HG02852 (cell line): ENCODE results near the gene ATP10A.

Experiments
- ATAC-seq: cut with Tn5 transposase; IDR thresholded peaks from one replicate; pipeline ENCODE4 v1.9.1; 2021; ENCODE audit warnings: mild to moderate bottlenecking, moderate library complexity; ENCODE audit not compliant: unreplicated experiment

Gene ATP10A

DNA sequence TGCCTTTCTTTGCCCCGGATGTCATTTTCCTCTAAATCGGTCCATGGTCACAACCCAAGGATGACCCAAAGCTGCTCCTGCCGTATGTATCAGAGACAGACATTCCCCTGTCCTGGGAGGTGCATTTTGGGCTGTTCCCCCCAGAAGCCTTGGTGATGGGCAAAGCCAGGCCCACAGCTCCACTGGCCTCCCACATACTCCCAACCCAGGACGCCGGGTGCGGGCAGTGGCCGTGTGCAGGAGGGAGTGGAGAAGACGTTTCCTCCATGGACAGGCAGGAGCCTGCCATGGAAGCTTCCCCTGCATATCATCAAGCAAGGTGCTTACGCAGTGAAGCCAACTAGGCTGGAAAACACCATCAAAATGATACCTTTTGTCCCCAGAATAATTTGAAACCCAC is 175.0 kb downstream of the ATP10A start:
- ATAC-seq: no peak

DNA sequence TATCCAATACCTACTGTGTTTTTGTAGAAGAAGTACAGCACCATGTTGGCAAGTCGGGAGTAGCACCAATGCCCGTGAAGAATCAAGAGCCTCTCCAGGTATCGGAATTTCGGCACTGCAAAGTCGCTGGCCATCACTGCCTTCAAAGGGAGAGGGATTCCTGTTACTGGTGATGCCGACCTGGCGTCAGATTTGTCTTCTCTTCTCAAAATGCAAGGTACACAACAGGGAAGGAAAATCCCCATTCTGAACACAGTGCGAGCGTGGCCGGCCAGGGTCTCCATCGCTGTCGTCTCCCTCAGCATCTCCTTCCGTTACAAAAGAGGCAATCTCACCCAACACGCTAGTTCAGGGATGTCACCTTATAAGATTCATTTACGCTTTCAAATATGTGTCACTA is 175.4 kb downstream of the ATP10A start:
- ATAC-seq: no peak

DNA sequence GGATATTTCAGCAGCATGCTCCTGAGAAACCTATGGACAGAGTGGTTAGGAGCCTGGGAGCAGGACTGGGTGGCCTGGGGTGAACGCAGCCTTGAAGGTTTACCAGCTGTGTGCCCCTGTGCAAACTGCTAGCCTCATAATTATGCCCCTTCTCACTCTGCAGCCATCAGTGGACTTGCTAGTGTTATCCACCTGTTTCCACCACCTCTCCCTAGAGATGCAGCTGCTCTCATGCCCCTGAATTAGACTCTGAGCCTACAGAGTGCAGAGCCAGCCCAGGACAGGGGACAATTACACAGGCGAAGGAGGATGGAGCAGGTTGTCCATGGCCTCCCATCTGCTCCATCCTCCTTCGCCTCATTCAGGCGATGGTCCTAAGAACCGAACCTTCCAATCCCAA is 175.9 kb downstream of the ATP10A start:
- ATAC-seq: no peak

DNA sequence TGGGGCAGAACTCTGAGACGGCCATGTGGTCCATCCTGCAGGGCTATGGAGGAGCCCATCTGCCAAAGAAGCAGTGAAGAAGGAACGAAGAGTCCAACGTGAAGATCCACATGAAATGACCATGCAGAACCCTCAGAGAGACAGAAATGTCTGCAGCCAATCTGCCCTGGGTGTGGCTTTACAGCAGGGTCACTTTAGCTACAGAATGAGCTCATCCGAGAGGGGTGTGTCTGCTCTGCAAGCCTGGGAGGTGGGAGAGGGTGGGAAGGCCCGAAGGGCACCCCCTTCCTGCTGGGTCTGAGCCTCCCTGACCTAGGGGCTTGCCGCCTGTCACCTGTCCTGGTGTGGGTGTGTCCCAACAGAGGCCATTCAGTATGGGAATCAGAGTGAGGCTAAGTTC is 176.3 kb downstream of the ATP10A start:
- ATAC-seq: no peak

DNA sequence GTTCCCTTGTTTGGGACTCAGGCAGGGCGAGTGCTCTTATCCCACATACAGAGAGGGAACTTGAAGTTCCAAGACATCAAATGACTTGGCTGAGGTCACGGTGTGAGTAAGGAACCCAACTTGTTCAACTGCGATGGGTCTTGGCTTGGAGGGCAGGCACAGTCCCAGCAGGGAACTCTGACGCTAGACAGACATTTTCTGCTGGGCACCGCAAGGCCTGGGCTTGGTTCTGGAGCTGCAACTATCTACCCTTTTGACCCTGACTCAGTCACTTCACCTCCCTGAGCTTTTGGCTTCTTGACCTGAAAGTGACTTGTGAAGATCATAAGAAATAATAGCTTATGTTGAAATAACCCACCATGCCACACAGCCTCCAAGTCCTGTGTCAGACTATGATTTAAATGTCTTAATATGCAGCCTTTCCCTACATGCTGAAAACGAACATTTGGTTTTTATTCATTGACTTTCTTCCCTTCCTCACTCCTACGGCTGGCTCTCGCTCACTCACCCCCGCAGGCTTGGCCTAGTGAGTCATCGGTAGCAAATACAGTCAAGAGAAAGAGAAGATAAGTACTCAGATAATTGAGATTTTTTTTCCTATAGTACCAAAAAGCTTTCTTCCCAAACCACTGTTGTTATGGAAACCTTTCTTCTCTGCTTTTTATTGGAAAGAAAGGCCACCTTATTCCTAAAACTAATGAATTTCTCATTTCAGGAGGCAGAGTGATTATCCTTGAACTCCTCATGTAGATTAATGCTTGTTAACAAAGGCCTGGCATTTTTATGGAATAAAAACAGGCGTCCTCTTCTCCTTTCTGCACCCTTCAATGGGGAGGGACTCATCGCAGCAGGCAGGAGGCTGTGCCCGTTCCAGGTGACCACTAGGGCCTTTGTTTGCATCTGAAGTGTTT is 178.4 kb downstream of the ATP10A start:
- no peak for ATAC-seq

DNA sequence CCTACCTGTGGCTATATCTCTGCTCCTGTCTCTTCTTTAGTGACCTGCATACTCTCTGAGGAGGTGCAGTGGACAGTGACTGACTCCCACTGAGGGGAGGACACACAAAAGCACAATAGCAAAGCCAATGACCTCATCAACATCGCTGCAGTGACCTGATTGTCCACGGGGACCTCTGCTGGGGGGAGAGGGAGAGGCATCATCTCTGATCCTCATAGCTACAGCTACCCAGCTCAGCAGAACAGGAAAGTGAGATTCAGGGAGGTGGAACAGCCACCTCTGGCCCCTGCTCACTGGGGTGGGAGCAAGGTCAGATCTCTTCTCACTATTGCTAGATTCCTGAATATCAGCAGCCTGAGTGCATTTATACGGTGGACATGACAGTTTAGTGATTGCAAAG is 179.2 kb downstream of the ATP10A start:
- ATAC-seq: no peak

DNA sequence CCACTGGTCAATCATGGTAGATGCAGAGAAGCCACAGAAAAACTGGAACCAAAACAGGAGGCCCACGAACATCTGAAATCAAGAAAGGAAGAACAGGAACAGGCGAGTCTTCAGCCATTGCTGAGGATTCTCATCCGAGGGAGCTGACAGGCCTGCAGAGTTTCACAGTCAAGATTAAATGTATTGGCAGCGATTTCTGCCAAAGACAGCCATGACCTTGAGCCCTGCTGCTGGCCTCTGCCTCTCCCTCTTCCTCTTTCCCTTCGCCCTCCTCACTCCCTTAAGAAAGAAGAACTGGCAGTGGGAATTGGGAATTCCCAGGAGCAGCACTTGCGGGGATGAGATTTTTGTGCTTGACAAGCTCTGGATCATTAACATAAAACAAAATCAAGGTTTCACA is 179.7 kb downstream of the ATP10A start:
- ATAC-seq: no peak

DNA sequence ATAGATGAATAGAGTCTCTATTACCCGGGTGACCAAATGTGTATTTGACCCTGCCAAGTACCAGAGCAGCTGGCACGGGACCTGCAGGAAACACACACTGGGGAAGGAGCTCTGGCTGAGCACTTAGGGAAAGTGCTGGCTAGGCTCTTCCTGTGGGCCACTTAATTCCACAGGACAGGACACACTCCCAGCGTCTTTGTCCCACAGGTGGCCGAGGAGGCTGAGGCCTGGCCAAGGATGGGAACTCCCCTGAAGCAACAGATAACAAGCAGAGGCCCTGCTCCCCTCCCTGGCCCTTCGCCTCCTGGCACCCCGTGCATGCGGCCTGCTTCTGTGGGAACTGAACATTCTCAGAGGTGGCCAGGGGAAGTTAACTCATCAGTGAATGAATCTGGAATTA is 180.8 kb downstream of the ATP10A start:
- no peak for ATAC-seq

DNA sequence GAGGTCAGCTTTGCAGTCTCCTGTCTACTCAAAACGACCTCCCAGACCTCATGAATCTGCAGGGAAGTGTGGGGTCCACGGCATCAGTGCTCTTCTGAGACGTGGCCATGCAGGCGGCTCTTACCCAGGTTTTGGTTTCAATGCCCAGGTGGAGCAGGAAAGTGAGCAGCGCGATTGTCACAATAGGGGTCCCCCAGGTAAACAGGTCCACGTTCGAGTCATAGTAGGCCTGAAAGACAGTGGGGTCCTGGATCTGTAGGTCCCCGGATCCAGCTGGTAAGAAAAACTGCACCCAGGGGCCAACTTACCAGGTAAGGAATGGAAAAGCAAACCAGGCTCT is 182.5 kb downstream of the ATP10A start:
- ATAC-seq: no peak

DNA sequence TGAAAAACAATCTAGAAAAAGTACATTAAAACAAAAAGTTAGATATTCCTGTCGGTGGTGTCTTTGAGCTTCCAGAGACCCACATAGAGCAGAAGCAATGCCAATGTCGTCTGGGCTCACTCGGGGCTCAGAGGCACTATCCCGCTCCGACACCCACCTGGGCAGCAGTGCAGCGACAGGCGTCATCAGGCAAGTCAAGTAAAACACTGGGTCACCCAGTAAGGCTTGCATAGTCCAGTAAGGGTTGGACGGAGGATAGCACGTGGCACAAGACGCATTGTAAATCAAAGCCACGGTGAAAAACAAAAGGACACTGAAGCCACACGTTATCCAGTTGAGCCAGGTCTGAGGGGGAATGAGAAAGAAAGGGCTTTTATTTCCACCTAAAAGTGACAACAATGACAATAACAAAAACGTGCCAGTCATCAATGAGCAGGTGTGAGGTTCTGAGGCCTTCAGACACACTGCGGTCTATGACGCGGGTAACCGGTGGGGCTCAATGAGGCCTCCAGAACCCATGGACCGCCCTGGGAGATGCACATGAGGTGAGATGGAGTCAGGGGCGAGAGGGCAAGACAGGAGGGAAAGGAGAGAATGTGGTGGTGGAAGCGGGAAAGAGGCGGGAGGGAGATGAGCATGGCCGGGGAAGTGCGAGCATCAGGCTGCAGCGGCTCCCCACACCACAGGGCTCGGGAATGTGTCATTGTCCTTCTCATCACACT is 183.0 kb downstream of the ATP10A start:
- ATAC-seq: no peak

DNA sequence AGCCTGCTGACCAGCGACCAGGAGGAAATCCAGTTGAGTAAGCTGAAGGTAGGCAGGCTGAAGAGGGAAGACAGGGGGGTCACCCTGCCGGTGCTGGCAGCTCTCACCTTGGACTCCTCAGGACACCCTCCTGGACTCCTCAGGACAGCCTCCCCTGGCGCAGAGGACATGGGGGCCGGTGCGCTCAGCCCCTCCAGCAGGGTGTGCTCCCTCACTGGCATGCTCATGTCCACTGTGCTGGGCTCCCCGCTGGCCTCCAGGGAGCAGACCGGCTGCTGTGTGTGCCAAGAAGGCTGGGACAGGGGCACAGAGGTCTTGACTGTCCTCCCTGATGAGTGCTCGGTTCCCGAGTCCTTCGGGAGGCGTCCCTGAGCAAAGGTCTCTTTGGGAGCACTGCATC is 183.6 kb downstream of the ATP10A start:
- ATAC-seq: no peak

DNA sequence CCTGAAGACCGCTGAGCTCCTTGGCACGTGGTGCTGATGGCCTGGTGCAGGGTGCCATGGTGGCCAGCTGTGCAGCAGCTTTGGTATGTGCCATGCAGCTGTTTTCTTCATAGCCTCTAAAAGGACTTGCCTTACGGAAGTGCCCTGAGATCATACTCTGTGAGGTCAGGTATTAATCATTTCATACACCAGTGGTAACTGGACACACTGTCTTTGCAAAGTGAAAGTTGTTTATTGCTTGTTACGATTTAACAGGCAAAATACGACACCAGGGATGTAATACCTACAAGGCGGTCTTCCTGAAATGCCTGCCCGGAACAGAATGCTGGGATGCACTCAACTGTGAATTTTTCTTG is 184.6 kb downstream of the ATP10A start:
- no peak for ATAC-seq

DNA sequence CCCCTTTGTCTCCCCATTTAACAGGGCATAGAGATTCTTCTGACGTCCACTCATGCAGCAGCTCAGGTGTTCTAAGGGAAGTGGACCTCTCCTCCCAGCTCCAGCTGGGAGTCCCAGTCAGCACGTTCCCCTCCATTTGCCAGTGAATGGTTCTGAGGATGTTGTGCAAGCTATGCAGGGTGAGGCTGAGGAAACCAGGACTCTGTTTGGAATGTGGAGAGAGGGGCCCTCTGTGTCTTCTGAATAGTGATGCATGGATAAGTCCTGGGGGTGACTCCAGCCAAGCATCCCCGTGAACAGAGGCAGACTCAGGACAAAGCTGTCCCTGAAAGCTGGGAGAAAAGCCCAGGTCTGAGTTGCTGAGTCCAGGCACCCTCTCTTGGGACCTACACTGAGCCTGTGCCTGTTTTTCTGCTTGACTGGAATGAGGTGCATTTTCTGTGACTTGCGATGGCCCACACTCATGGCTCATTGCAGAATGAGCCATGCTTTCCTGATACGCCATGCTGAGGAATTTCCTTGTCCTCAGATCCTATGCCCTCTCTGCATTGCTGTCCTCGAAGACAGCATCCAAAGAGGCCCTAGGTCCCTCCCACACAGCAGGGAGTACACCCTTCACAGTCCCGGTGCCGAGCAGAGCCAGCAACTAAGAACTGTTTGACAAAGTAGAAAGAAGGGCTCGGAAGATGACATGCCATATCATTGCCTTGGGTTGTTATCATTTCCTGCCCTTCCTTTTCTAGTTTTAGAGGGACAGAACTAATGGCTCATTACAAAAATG is 185.2 kb downstream of the ATP10A start:
- no peak for ATAC-seq

DNA sequence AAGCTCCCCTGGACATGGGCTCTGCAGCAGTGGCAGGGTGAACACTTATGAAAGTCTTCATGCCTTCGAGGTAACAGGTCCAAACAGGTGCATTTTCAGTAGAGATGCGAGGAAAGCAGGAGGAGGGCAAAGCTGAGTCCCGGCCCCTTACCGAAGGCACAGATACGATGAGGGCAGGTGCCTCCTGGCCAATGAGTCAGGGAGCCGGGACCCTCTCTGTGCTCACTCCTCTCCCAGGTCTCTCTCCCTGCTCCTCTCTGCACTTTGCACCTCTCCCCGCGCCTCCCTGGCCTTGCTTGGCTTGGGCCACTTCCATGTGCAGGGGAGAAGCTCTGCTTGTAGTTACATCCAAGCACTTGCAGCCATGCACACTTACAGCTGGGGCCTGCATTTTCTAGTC is 187.1 kb downstream of the ATP10A start:
- ATAC-seq: no peak

DNA sequence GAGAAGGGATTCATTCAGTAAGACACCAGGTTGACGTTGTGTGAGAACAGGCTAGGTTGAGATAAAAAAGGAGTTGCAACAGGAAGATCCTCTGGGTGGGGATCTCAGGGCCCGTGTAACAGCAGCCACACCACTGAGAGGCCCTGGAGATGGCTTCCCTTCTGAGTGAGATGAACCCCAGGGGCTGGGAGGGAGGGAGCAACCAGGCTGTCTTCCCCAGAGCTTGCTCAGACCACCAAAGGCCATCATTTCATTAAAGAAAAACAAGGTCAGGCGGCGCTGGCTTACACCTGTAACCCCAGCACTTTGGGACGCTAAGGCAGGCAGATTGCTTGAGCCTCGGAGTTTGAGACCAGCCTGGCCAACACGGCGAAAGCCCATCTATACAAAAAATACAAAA is 187.7 kb downstream of the ATP10A start:
- no peak for ATAC-seq

DNA sequence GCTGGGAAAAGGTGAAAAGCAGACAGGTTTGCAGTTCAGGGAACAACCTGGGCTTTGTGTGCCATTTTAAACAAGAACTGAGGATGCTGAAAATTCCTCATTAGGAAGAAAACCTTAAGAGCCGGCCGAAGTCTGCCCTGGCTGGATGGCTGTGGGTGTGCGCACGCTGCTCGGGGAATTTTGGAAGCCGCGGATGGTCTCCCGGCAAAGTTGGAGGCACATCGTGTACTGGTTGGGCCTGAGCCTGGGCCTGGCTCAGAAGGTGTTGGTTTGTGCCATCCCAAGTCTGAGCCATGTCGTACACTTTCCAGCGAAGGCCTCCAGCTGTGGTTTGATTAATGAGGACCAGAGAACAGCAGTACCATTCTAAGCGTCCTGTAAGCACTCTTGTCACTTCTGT is 188.2 kb downstream of the ATP10A start:
- ATAC-seq: no peak

DNA sequence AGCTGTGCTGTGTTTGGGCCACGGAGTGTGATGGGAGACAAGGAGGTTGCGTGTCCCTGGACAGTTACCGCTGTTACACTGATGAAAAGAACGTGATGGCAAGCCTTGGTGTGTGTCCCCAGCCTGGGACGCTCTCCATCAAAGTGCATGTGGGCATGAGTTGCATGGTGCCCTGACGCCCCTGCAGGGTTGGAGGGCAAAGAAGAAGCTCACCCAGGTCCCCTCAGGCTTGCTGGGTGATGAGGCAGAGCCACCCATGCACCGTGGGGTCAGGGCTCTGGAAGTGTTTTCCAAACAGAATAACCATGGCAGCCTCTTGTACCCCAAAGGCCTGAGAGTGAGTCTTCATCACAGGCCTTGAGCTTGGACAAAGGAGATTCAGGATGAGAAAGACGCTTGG is 189.2 kb downstream of the ATP10A start:
- ATAC-seq: no peak

DNA sequence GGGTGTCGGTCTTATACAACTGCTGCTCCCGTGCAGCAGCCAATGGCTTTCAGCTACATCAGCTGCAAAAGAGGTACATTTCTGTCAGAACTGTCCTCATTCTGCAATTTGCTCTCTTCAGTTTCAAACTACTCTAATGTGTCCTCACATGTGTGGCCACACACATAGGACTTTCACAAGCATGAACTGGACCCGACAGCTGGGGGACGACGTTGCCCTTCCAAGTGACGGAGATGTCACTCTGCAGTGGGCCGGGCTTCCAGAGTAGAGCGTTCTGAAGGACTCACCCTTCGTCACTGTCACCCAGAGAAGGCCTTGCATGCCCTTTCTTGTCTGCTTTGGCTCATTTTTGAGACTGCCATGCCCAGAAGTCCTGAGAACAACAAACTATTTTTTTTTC is 189.8 kb downstream of the ATP10A start:
- no peak for ATAC-seq

DNA sequence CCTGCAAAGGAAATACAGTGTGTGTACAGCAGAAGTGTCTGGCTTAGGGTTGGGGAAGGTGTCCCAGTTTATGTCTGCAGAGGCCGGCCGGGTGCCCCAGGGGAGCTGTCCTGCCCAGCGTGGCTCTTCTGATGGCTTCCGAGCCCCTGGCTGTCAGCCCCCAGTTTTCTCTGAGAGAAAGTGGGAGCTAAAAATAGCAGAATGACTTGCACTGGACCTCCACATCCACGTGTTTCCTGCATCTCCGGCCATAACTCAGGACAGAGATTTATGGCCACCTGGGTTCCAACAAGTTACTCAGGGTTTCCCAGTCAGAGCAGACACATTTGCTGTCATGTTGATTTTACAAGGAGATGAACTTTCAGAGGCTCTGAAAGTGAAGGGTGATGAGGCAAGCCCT is 192.0 kb downstream of the ATP10A start:
- no peak for ATAC-seq

DNA sequence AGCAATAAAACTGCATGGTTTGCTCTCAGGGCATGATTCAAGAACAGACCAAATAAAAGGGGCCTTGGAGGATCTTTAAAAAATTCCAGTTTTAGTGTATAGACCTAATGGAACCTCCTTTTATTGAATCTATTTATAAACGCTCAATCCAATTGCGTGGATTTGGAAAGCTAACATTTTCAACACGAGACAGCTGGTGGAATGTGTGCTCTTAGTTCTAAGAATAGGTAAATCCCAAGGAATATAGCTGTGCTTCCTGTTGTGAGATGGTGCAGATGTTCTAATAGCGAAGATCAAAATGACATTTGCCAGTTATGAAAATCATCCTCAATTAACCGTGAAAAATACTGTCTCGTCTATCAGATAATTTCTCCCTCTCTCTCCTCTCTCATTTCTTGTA is 192.5 kb downstream of the ATP10A start:
- ATAC-seq: no peak

DNA sequence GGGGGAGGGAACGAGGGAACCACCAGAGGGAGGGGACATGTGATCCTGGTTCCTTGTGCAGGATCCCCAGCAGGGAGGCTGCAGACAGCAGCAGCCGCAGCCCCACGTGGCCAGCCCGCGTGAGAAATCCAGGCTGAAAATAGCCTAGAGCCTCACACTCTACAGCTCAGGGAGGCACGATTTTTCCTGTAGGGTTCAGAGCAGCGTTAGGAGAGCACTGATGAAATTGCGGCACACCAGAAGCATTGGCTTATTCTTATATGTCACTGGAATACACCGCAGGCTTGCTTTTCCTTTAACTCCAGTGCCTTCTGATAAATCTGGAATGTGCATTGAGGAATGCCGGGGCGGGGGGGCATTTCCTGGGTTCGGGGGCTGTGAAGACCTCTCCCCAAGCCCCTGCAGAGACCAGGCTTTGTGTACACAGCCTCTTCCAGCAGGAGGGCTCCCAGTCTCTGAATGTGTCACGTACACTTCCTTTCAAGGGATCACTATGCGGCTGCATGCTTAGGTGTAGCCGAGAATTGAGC is 193.0 kb downstream of the ATP10A start:
- ATAC-seq: no peak

DNA sequence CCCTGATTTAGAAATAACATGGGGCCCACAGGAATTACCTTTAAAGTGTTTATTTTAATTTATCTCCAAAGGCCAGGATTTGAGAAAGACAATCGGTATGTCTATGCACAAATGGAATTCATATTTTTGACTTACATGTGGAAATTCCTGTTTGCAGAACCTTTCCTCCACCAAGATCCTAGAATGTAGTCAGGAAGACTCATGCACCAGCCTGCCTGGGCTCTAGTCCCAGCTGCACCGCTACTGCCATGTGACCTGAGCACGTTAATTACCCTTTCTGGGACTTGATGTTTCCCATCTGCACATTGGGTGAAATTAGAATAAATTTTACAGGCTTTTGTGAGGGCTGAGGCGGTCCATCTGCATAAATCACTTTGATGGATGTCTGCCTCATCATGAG is 194.2 kb downstream of the ATP10A start:
- no peak for ATAC-seq
